ENCODE results near the gene NDUFA8.

NDUFA8 gene

DNA sequence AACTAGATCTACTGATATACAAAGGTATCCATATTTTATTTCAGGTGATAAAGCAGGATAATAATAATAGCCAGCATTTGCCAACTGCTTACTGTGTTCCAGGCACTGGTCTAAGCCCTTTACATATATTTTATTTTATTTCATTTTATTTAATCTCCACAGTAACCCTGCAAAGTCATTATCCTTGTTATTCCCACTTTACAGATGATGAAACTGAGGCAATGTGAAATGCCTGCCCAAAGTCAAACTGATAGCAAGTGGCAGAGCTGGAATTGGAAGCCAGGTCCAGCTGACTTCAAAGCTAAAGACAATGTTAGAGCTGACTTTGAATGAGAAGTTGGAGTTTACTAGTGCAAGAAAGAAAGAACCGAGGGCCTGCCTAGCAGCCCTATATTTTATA, 25.0 kb upstream of the NDUFA8 start:
- no peak for DNase-seq (ENCODE audit: low spot score)

GRCh38 chr9:122183501-122183900, 23.9 kb upstream of the NDUFA8 start:
- DNase-seq (ENCODE audit: low spot score): no peak

- DNase-seq (ENCODE audit: low spot score): no peak
Observed at GRCh38 chr9:122180633-122181032, 21.1 kb upstream of the NDUFA8 start.

- no peak for DNase-seq (ENCODE audit: low spot score)
Observed at GRCh38 chr9:122179690-122180074, 20.1 kb upstream of the NDUFA8 start.

- DNase-seq (ENCODE audit: low spot score): no peak
Observed at GRCh38 chr9:122179054-122179689, 19.6 kb upstream of the NDUFA8 start.

GRCh38 chr9:122176916-122177315, 17.3 kb upstream of the NDUFA8 start:
- DNase-seq (ENCODE audit: low spot score): no peak

DNA sequence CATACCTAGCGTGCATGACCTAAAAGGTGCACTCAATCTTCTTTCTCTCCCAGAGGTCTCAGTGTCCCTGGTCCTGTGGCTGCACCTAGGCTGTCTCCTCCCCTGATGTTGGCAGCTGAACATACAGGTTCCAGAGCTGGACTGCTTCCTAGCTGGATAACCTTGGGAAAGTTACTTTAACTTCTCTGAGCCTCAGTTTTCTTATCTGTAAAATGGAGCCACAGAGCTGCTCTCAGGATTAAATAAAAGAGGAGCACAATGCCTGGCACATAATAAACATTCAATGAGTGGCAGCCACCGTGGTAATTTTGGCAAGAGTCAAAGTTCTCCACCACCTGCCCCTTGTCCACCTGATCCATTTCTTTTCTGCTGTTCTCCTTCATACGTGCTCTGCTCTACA, 14.1 kb upstream of the NDUFA8 start:
- DNase-seq (ENCODE audit: low spot score): no peak

DNA sequence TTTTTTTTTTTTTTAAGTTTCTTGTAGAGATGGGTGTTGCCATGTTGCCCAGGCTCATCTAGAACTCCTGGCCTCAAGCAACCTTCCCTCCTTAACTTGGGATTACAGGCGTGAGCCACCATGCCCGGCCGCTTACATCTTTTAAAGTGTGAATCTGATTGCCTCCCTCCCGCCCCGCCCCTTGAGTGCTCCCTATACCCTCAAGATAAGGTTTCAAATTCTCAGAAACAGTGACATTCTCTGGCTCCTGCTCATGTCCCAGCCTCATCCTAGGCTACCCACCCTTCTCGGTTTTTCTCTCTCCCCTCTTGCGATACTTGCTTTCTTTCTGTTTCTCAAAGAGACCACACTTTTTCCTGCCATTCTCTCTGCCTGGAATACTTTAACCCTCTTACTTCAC, 12.6 kb upstream of the NDUFA8 start:
- DNase-seq (ENCODE audit: low spot score): no peak

- DNase-seq (ENCODE audit: low spot score): no peak
Observed at GRCh38 chr9:122168356-122168755, 8.8 kb upstream of the NDUFA8 start.

- DNase-seq (ENCODE audit: low spot score): no peak
Observed at GRCh38 chr9:122164286-122164685, 4.7 kb upstream of the NDUFA8 start.

DNA sequence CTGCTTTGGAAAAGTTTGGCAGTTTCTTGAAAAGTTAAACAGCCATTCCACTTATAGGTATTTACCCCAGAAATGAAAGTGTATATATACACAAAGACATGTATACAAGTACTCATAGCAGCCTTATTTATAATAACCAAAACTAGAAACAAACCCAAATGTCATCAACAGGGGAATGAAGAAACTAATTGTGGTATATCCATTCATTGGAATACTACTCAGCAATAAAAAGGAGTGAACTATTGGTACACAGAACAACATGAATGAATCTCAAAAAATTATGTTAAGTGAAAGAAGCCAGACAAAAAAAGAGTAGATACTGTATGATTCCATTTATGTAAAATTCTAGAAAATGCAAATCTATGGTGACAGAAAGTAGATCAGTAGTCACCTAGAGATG, 2.8 kb upstream of the NDUFA8 start:
- no peak for DNase-seq (ENCODE audit: low spot score)

DNA sequence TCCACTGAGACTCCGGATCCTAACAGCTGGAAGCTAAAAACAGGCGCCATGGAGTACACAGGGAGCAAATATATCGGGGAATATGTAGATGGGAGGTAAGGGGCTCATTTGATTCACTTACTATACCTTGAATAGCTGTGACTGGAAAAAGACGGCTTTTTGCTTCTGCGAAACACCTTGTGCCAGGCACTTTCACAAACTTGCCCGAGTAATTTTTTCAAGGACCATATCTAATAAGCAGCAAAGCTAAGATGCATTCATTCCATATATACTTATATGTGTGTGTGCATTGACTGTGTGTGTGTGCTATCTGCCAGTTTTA, 307 bp upstream of the NDUFA8 start:
- DNase-seq (ENCODE audit: low spot score): no peak

- DNase-seq (ENCODE audit: low spot score): no peak
Observed at GRCh38 chr9:122158202-122158601, 1.4 kb downstream of the NDUFA8 start.

- DNase-seq (ENCODE audit: low spot score): no peak
Observed at GRCh38 chr9:122155796-122156195, 3.8 kb downstream of the NDUFA8 start.

- no peak for DNase-seq (ENCODE audit: low spot score)
Observed at GRCh38 chr9:122151267-122151828, 8.2 kb downstream of the NDUFA8 start.

DNA sequence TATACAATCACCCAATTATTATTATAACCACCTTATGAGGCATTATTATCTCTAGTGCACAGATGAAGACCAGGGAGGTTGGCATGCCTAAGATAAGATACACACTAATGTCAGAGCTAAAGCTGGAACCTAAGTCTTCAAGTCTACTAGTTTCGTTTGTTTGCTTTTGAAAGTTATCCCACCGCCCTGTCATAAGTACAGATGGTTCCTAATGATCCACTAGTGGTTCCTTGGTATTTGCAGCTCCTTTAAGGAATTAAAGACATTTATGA, 14.1 kb downstream of the NDUFA8 start:
- DNase-seq (ENCODE audit: low spot score): no peak

GRCh38 chr9:122144836-122145591, 14.6 kb downstream of the NDUFA8 start:
- DNase-seq (ENCODE audit: low spot score): no peak

DNA sequence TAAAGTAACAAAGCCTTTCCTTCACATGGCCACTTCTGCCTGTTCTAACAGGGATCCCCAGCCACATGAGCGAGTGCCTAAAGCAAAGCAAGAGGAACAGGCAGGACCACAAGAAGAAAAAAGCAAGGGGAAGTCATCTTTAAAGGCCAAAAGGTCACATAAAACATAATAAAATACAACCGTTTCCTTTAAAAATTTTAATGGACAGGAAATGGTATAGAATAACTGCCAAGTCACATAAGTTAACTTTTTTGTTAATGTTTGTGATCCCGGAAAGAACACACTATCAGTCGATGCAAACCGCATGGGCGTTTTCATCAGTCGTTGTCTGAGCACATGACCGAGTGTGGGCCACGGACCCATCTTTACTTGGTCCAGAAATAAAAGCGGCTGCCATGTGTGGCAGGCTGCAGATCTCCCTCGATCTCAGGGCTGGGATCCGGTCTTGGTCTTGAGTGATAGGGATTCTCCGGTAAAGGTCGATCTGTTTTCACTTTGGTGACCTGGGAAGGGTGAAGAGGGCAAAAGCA, 15.6 kb downstream of the NDUFA8 start:
- DNase-seq (ENCODE audit: low spot score): no peak

- DNase-seq (ENCODE audit: low spot score): no peak
Observed at GRCh38 chr9:122143296-122143695, 16.3 kb downstream of the NDUFA8 start.

DNA sequence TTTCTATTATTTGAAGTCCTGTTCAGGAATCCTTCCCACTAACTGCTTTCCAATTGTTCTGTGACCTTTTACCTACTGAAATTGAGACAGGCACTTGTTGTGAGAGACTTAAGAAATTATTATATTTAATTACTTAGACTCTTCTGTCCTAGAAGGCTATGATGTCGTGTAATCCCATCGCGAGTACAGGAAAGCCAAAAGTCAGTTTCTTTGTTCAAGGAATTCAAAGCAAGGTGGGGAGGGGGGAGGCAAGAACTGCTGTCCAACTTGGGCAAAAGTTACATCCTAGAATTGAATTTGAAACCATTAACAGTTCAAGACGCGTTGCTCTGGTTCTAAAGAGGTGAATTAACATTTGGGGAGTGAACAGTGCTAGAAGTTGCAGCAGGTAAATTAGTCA, 17.9 kb downstream of the NDUFA8 start:
- no peak for DNase-seq (ENCODE audit: low spot score)

DNA sequence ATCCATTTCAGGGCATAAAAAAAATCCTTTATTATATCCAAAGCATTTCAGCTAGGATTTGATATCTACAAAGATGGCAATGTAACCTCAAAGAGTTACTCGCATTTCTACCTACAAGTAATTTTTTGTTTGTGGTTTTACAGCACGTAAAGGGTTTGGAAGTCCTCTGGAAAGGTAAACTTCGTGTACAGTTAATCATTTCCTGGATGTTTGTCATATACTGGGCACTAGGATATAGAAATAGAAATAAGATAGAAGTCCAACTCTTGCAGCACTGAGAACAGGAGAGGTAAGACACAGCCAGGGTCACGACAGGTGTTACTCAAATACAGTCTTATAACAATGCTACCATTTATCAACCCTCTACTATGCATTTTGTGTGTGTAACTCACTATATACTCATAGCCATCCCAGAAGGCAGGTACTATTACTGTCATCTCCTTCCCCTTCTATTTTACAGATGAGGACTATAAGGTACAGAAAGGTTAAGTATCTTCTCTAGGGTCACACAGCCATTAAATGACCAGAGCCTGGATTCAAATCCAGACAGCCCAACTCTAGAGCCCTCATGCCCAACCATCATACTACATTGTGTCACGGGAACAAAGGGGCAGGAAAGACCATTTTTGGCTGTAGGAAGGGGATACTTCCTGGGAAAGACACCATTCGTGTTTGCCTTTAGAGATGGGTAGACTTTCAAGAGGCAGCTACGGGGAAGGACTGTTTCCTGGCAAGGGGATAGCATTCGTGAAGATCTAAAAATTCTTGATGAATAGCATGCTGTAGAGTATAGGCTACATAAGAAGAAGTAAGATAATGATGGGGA, 19.0 kb downstream of the NDUFA8 start:
- no peak for DNase-seq (ENCODE audit: low spot score)

DNA sequence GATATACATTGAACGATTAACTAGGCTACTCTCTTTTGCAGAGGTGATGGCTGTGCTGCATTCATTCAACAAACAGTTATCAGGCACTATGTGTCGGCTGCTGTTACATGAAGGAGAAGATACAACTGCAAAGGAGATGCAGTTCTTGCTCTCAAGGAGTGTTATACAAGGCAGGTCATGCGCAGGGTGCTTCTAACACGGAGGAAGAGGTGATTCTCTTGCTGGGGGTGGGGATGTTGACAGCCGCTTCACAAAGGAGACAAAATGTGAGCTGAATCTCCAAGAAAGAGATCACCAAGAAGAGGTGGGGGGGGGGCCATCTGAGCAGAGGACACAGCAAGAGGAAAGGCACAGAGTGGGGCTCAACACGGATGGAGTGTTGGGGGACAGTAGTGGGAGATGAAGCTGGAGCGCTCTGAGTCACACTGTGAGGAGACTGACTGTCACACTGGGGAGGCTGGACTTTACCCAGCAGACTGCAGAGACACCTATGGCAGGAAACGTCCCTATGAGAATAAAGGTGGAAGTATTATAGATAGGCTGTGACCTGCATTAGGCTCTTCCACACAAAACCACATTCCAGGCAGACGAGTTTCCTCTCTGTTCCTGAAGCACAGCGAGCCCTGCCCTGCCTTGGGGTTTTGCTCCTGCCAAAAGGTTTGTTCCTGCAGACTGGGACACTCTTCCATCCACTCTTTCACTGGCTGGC, 20.9 kb downstream of the NDUFA8 start:
- DNase-seq (ENCODE audit: low spot score): no peak
